ENCODE data around the gene DPF3. TPM values are rescaled to one million over a fixed set of nuclear protein-coding genes. Genes with fewer than 3 reads are reported as not detected.

The DPF3 gene
- total and polyA plus RNA-seq, 2 of the 13 experiments (the other 11 are each of a cell fraction or from before 2014, with no cell fraction given), result 0.09 to 0.60 TPM

GRCh38 chr14:72926292-72927028 is 32.6 kb upstream of the DPF3 start, which contains the start of gene DCAF4 (continued):
- no peak for TF ChIP-seq ZNF224 (CRISPR knock-in tag; IDR thresholded peaks at IDR 0.05)
- no peak for TF ChIP-seq HNF1A (IDR thresholded peaks at IDR 0.05; ENCODE audit: low read depth)
- TF ChIP-seq HNF1A (CRISPR knock-in tag; IDR thresholded peaks at IDR 0.05; ENCODE audit: borderline replicate concordance), result no peak
- TF ChIP-seq TOPORS (CRISPR knock-in tag; IDR thresholded peaks at IDR 0.05), result no peak
- TF ChIP-seq HIVEP1 (CRISPR knock-in tag; IDR thresholded peaks at IDR 0.05), result no peak
- peak; percentile 54; the same call in 1 of the 2 replicates for TF ChIP-seq GABPA (IDR thresholded peaks at IDR 0.05; ENCODE audit: low read depth, low read length)
- peak; percentile 79 for TF ChIP-seq GABPA (CRISPR knock-in tag; IDR thresholded peaks at IDR 0.05; ENCODE audit: low read depth)
- peak; percentile 94 for TF ChIP-seq SP2 (CRISPR knock-in tag; IDR thresholded peaks at IDR 0.05)
- no peak for TF ChIP-seq MZF1 (CRISPR knock-in tag; IDR thresholded peaks at IDR 0.05; ENCODE audit: borderline replicate concordance)
- TF ChIP-seq KDM3A (CRISPR knock-in tag; IDR thresholded peaks at IDR 0.05; ENCODE audit: low read depth), result no peak
- no peak for TF ChIP-seq ZBTB33 (CRISPR knock-in tag; IDR thresholded peaks at IDR 0.05)
- TF ChIP-seq PCBP2 (optimal IDR thresholded peaks at IDR 0.05; ENCODE audit: low read depth, low read length, poor library complexity, severe bottlenecking), result no peak
- TF ChIP-seq ZSCAN20 (CRISPR knock-in tag; IDR thresholded peaks at IDR 0.05; ENCODE audit: borderline replicate concordance), result no peak; the same call in 1 of the 2 replicates
- TF ChIP-seq SYNCRIP (IDR thresholded peaks at IDR 0.05; ENCODE audit: insufficient read depth, low read depth, low read length), result no peak
- TF ChIP-seq ZHX1 (CRISPR knock-in tag; IDR thresholded peaks at IDR 0.05; ENCODE audit: low read depth), result no peak
- peak; percentile 87 for TF ChIP-seq DMAP1 (CRISPR knock-in tag; IDR thresholded peaks at IDR 0.05)
- no peak for TF ChIP-seq TRIM24 (CRISPR knock-in tag; IDR thresholded peaks at IDR 0.05)
- no peak for TF ChIP-seq ZNF251 (CRISPR knock-in tag; IDR thresholded peaks at IDR 0.05)
- TF ChIP-seq BCL3 (CRISPR knock-in tag; IDR thresholded peaks at IDR 0.05), result no peak
- no peak for TF ChIP-seq ZSCAN21 (CRISPR knock-in tag; IDR thresholded peaks at IDR 0.05; ENCODE audit: borderline replicate concordance)
